ENCODE measurements around the gene OCA2.
"Not testable (repeated sequence)": the region's sequence is repeated elsewhere in the genome, so short reads cannot be mapped to it uniquely, and the experiment has no call there.

The OCA2 gene

GRCh38 chr15:27967541-27967940 lies 131.6 kb downstream of the OCA2 start:
- H3K27ac ChIP-seq (ENCODE audit: low read length) = no peak overlapping the region
- no peak overlapping the region for H3K9ac ChIP-seq (ENCODE audit: low read length in 2 of 2)
- no peaks in the 10 kb centered on the region for H3K4me1 ChIP-seq (ENCODE audit: control insufficient read depth, insufficient read depth, low read length)
- H3K4me3 ChIP-seq (ENCODE audit: low read length in 2 of 2) = no peak overlapping the region
- H3K9me3 ChIP-seq (ENCODE audit: control insufficient read depth in 2 of 2, low read length in 2 of 2) = peaks cover 0 to 4% of the 10 kb centered on the region in 2 donors
- no peaks in the 10 kb centered on the region for H3K36me3 ChIP-seq (ENCODE audit: control insufficient read depth in 2 of 2, insufficient read depth in 2 of 2, low read length in 2 of 2)
- no peaks in the 10 kb centered on the region for H3K27me3 ChIP-seq (ENCODE audit: control insufficient read depth in 1 of 2, insufficient read depth in 2 of 2, low read length in 2 of 2)

- Histone ChIP-seq H3K9ac (ENCODE audit: low read length in 2 of 2) (no peak overlapping the region), H3K27ac (ENCODE audit: low read length) (no peak overlapping the region), H3K9me3 (ENCODE audit: control insufficient read depth in 2 of 2, low read length in 2 of 2) (peaks cover 0 to 4% of the 10 kb centered on the region in 2 donors), H3K4me1 (ENCODE audit: control insufficient read depth, insufficient read depth, low read length) (no peaks in the 10 kb centered on the region), H3K4me3 (ENCODE audit: low read length in 2 of 2) (no peak overlapping the region), H3K27me3 (ENCODE audit: control insufficient read depth in 1 of 2, insufficient read depth in 2 of 2, low read length in 2 of 2) (no peaks in the 10 kb centered on the region), H3K36me3 (ENCODE audit: control insufficient read depth in 2 of 2, insufficient read depth in 2 of 2, low read length in 2 of 2) (no peaks in the 10 kb centered on the region)
These were observed 133.6 kb downstream of the OCA2 start for GRCh38 chr15:27965546-27965945.

- Histone ChIP-seq H3K27ac (ENCODE audit: low read length) (no peak overlapping the region), H3K27me3 (ENCODE audit: control insufficient read depth in 1 of 2, insufficient read depth in 2 of 2, low read length in 2 of 2) (no peaks in the 10 kb centered on the region), H3K4me1 (ENCODE audit: control insufficient read depth, insufficient read depth, low read length) (no peaks in the 10 kb centered on the region), H3K9me3 (ENCODE audit: control insufficient read depth in 2 of 2, low read length in 2 of 2) (peaks cover 0 to 4% of the 10 kb centered on the region in 2 donors), H3K9ac (ENCODE audit: low read length in 2 of 2) (no peak overlapping the region), H3K4me3 (ENCODE audit: low read length in 2 of 2) (no peak overlapping the region), H3K36me3 (ENCODE audit: control insufficient read depth in 2 of 2, insufficient read depth in 2 of 2, low read length in 2 of 2) (no peaks in the 10 kb centered on the region)
These were observed 137.3 kb downstream of the OCA2 start for GRCh38 chr15:27961801-27962200.

- Histone ChIP-seq H3K4me1 (ENCODE audit: control insufficient read depth, insufficient read depth, low read length) (no peaks in the 10 kb centered on the region), H3K36me3 (ENCODE audit: control insufficient read depth in 2 of 2, insufficient read depth in 2 of 2, low read length in 2 of 2) (no peaks in the 10 kb centered on the region), H3K9ac (ENCODE audit: low read length in 2 of 2) (no peak overlapping the region), H3K27me3 (ENCODE audit: control insufficient read depth in 1 of 2, insufficient read depth in 2 of 2, low read length in 2 of 2) (no peaks in the 10 kb centered on the region), H3K4me3 (ENCODE audit: low read length in 2 of 2) (no peak overlapping the region), H3K9me3 (ENCODE audit: control insufficient read depth in 2 of 2, low read length in 2 of 2) (no peaks in the 10 kb centered on the region), H3K27ac (ENCODE audit: low read length) (no peak overlapping the region)
These were observed 140.1 kb downstream of the OCA2 start for GRCh38 chr15:27958911-27959578.

GRCh38 chr15:27956285-27956684 lies 142.8 kb downstream of the OCA2 start:
- H3K4me3 ChIP-seq (ENCODE audit: low read length in 2 of 2) = no peak overlapping the region
- H3K27ac ChIP-seq (ENCODE audit: low read length) = no peak overlapping the region
- H3K9me3 ChIP-seq (ENCODE audit: control insufficient read depth in 2 of 2, low read length in 2 of 2) = no peaks in the 10 kb centered on the region
- H3K9ac ChIP-seq (ENCODE audit: low read length in 2 of 2) = no peak overlapping the region
- no peaks in the 10 kb centered on the region for H3K36me3 ChIP-seq (ENCODE audit: control insufficient read depth in 2 of 2, insufficient read depth in 2 of 2, low read length in 2 of 2)
- H3K4me1 ChIP-seq (ENCODE audit: control insufficient read depth, insufficient read depth, low read length) = no peaks in the 10 kb centered on the region
- H3K27me3 ChIP-seq (ENCODE audit: control insufficient read depth in 1 of 2, insufficient read depth in 2 of 2, low read length in 2 of 2) = no peaks in the 10 kb centered on the region

- Histone ChIP-seq H3K27me3 (ENCODE audit: control insufficient read depth in 1 of 2, insufficient read depth in 2 of 2, low read length in 2 of 2) (no peaks in the 10 kb centered on the region), H3K4me3 (ENCODE audit: low read length in 2 of 2) (no peak overlapping the region), H3K36me3 (ENCODE audit: control insufficient read depth in 2 of 2, insufficient read depth in 2 of 2, low read length in 2 of 2) (no peaks in the 10 kb centered on the region), H3K27ac (ENCODE audit: low read length) (no peak overlapping the region), H3K9me3 (ENCODE audit: control insufficient read depth in 2 of 2, low read length in 2 of 2) (no peaks in the 10 kb centered on the region), H3K9ac (ENCODE audit: low read length in 2 of 2) (no peak overlapping the region), H3K4me1 (ENCODE audit: control insufficient read depth, insufficient read depth, low read length) (no peaks in the 10 kb centered on the region)
These were observed 144.0 kb downstream of the OCA2 start for GRCh38 chr15:27955087-27955486.

GRCh38 chr15:27952593-27952992 lies 146.5 kb downstream of the OCA2 start:
- not testable (repeated sequence) for H3K36me3 ChIP-seq (ENCODE audit: control insufficient read depth in 2 of 2, insufficient read depth in 2 of 2, low read length in 2 of 2); H3K27me3 ChIP-seq (ENCODE audit: control insufficient read depth in 1 of 2, insufficient read depth in 2 of 2, low read length in 2 of 2); H3K4me3 ChIP-seq (ENCODE audit: low read length in 2 of 2); H3K9me3 ChIP-seq (ENCODE audit: control insufficient read depth in 2 of 2, low read length in 2 of 2); H3K4me1 ChIP-seq (ENCODE audit: control insufficient read depth, insufficient read depth, low read length); H3K9ac ChIP-seq (ENCODE audit: low read length in 2 of 2); H3K27ac ChIP-seq (ENCODE audit: low read length)

- H3K36me3 ChIP-seq (ENCODE audit: control insufficient read depth in 2 of 2, insufficient read depth in 2 of 2, low read length in 2 of 2) = no peaks in the 10 kb centered on the region
- no peaks in the 10 kb centered on the region for H3K9me3 ChIP-seq (ENCODE audit: control insufficient read depth in 2 of 2, low read length in 2 of 2)
- no peaks in the 10 kb centered on the region for H3K27me3 ChIP-seq (ENCODE audit: control insufficient read depth in 1 of 2, insufficient read depth in 2 of 2, low read length in 2 of 2)
- no peak overlapping the region for H3K9ac ChIP-seq (ENCODE audit: low read length in 2 of 2)
- no peaks in the 10 kb centered on the region for H3K4me1 ChIP-seq (ENCODE audit: control insufficient read depth, insufficient read depth, low read length)
- no peak overlapping the region for H3K4me3 ChIP-seq (ENCODE audit: low read length in 2 of 2)
- H3K27ac ChIP-seq (ENCODE audit: low read length) = no peak overlapping the region
These were observed 147.8 kb downstream of the OCA2 start for GRCh38 chr15:27951191-27951890.

- Histone ChIP-seq H3K27ac (ENCODE audit: low read length) (no peak overlapping the region), H3K9ac (ENCODE audit: low read length in 2 of 2) (no peak overlapping the region), H3K36me3 (ENCODE audit: control insufficient read depth in 2 of 2, insufficient read depth in 2 of 2, low read length in 2 of 2) (no peaks in the 10 kb centered on the region), H3K9me3 (ENCODE audit: control insufficient read depth in 2 of 2, low read length in 2 of 2) (no peaks in the 10 kb centered on the region), H3K4me3 (ENCODE audit: low read length in 2 of 2) (no peak overlapping the region), H3K27me3 (ENCODE audit: control insufficient read depth in 1 of 2, insufficient read depth in 2 of 2, low read length in 2 of 2) (no peaks in the 10 kb centered on the region), H3K4me1 (ENCODE audit: control insufficient read depth, insufficient read depth, low read length) (no peaks in the 10 kb centered on the region)
These were observed 150.0 kb downstream of the OCA2 start for GRCh38 chr15:27949089-27949488.

- Histone ChIP-seq H3K9ac (ENCODE audit: low read length in 2 of 2) (no peak overlapping the region), H3K9me3 (ENCODE audit: control insufficient read depth in 2 of 2, low read length in 2 of 2) (no peaks in the 10 kb centered on the region), H3K27me3 (ENCODE audit: control insufficient read depth in 1 of 2, insufficient read depth in 2 of 2, low read length in 2 of 2) (peaks cover 0 to 2% of the 10 kb centered on the region in 2 donors), H3K4me3 (ENCODE audit: low read length in 2 of 2) (no peak overlapping the region), H3K36me3 (ENCODE audit: control insufficient read depth in 2 of 2, insufficient read depth in 2 of 2, low read length in 2 of 2) (no peaks in the 10 kb centered on the region), H3K4me1 (ENCODE audit: control insufficient read depth, insufficient read depth, low read length) (no peaks in the 10 kb centered on the region), H3K27ac (ENCODE audit: low read length) (no peak overlapping the region)
These were observed 159.9 kb downstream of the OCA2 start for GRCh38 chr15:27939246-27939645.

GRCh38 chr15:27937851-27938250 lies 161.3 kb downstream of the OCA2 start:
- Histone ChIP-seq H3K4me1 (ENCODE audit: control insufficient read depth, insufficient read depth, low read length) (no peaks in the 10 kb centered on the region), H3K4me3 (ENCODE audit: low read length in 2 of 2) (no peak overlapping the region), H3K9me3 (ENCODE audit: control insufficient read depth in 2 of 2, low read length in 2 of 2) (no peaks in the 10 kb centered on the region)

More at GRCh38 chr15:27937851-27938250, 161.3 kb downstream of the OCA2 start:
- no peak overlapping the region for H3K9ac ChIP-seq (ENCODE audit: low read length in 2 of 2)
- H3K27me3 ChIP-seq (ENCODE audit: control insufficient read depth in 1 of 2, insufficient read depth in 2 of 2, low read length in 2 of 2) = peaks cover 0 to 2% of the 10 kb centered on the region in 2 donors
- no peaks in the 10 kb centered on the region for H3K36me3 ChIP-seq (ENCODE audit: control insufficient read depth in 2 of 2, insufficient read depth in 2 of 2, low read length in 2 of 2)
- no peak overlapping the region for H3K27ac ChIP-seq (ENCODE audit: low read length)
